ENCODE data around the gene PBLD.

DNA sequence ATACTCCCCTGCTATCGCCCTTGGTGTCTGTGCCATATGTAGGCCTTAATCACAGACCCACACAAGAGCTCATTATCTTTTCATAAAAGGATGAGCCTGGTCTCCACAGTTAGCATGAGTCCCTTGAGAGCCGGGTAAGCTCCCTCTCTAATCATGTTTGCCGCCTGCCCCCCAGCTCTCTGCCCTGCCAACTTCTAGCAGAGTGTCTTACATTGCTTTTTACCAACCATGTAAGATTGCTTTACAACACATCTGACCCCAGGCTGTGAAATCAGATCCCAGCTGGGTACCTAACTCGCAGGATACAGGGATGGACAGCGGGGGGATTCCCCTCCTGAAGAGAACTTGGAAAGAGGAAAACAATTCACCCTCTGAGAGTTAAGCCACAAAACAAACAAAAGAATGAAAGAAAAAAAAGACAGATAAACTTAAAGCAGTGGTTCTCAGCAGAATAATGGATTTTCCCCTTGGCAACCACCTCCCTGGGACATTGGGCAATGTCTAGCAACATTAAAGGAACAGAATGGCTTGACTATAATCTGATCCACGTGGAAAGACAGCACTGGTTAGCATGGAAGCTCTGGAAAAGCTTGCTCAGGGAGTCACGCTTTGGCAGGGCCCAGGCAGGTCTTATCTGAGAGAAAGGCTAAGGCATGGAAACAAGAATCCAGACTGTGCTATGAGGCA, 61.4 kb downstream of the PBLD start:
- TF ChIP-seq ESRRG (CRISPR knock-in tag; IDR thresholded peaks at IDR 0.05) = no peak
- no peak for TF ChIP-seq ZNF565 (CRISPR knock-in tag; conservative IDR thresholded peaks at IDR 0.05; ENCODE audit: low read depth)
- TF ChIP-seq, protein P1, sequence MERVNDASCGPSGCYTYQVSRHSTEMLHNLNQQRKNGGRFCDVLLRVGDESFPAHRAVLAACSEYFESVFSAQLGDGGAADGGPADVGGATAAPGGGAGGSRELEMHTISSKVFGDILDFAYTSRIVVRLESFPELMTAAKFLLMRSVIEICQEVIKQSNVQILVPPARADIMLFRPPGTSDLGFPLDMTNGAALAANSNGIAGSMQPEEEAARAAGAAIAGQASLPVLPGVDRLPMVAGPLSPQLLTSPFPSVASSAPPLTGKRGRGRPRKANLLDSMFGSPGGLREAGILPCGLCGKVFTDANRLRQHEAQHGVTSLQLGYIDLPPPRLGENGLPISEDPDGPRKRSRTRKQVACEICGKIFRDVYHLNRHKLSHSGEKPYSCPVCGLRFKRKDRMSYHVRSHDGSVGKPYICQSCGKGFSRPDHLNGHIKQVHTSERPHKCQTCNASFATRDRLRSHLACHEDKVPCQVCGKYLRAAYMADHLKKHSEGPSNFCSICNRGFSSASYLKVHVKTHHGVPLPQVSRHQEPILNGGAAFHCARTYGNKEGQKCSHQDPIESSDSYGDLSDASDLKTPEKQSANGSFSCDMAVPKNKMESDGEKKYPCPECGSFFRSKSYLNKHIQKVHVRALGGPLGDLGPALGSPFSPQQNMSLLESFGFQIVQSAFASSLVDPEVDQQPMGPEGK (CRISPR knock-in tag; IDR thresholded peaks at IDR 0.05; ENCODE audit: borderline replicate concordance) = no peak
- no peak for TF ChIP-seq ZFP30 (CRISPR knock-in tag; IDR thresholded peaks at IDR 0.05)
- TF ChIP-seq, protein P2, sequence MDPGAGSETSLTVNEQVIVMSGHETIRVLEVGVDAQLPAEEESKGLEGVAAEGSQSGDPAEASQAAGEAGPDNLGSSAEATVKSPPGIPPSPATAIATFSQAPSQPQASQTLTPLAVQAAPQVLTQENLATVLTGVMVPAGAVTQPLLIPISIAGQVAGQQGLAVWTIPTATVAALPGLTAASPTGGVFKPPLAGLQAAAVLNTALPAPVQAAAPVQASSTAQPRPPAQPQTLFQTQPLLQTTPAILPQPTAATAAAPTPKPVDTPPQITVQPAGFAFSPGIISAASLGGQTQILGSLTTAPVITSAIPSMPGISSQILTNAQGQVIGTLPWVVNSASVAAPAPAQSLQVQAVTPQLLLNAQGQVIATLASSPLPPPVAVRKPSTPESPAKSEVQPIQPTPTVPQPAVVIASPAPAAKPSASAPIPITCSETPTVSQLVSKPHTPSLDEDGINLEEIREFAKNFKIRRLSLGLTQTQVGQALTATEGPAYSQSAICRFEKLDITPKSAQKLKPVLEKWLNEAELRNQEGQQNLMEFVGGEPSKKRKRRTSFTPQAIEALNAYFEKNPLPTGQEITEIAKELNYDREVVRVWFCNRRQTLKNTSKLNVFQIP (CRISPR knock-in tag; IDR thresholded peaks at IDR 0.05; ENCODE audit: borderline replicate concordance, low read depth) = no peak
- no peak for TF ChIP-seq TOX (CRISPR knock-in tag; IDR thresholded peaks at IDR 0.05; ENCODE audit: borderline replicate concordance)
- TF ChIP-seq TCF4 (CRISPR knock-in tag; IDR thresholded peaks at IDR 0.05; ENCODE audit: borderline replicate concordance) = no peak
- TF ChIP-seq, protein P3, sequence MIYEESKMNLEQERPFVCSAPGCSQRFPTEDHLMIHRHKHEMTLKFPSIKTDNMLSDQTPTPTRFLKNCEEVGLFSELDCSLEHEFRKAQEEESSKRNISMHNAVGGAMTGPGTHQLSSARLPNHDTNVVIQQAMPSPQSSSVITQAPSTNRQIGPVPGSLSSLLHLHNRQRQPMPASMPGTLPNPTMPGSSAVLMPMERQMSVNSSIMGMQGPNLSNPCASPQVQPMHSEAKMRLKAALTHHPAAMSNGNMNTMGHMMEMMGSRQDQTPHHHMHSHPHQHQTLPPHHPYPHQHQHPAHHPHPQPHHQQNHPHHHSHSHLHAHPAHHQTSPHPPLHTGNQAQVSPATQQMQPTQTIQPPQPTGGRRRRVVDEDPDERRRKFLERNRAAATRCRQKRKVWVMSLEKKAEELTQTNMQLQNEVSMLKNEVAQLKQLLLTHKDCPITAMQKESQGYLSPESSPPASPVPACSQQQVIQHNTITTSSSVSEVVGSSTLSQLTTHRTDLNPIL (CRISPR knock-in tag; IDR thresholded peaks at IDR 0.05; ENCODE audit: low read depth) = no peak
- no peak for TF ChIP-seq ZNF70 (CRISPR knock-in tag; IDR thresholded peaks at IDR 0.05)
- no peak for TF ChIP-seq GLIS3 (CRISPR knock-in tag; IDR thresholded peaks at IDR 0.05)
- no peak for TF ChIP-seq ISL1 (CRISPR knock-in tag; IDR thresholded peaks at IDR 0.05)
- no peak for TF ChIP-seq ARNTL (CRISPR knock-in tag; IDR thresholded peaks at IDR 0.05; ENCODE audit: borderline replicate concordance, low read depth)

All from SK-N-SH treated with all-trans-retinoic acid at 6 μM for 48 hours (cell line).